ENCODE measurements around the gene C10orf120. TPM values are rescaled to one million over a fixed set of nuclear protein-coding genes. Genes with fewer than 3 reads are reported as not detected.

The C10orf120 gene
- total RNA-seq, 4 donors from 2014 or later = not detected

DNA sequence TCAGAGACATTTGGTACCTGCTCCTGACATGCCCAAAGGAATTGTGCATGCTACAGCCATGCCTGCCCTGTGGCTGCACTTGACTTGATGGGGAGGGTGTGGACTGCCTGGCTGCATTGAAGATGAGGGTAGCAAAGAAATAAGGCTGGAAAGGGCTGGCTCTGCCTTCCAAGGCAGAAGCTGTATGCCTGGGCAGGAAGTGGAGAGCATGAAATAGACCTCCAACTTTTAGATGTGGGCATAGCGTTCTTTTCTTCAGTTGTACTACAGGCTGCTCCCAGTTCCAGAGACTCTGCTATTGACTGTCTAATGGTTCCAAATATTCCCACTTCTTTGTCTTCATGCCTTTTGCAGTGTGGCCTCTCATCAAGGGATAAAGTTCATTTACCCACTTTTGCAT, 3.0 kb downstream of the C10orf120 start:
- peaks cover 11% of the 10 kb centered on the region for H3K27me3 ChIP-seq
- H3K4me3 ChIP-seq = no peak overlapping the region
- no peak for TF ChIP-seq POLR2A (IDR thresholded peaks at IDR 0.05)
- TF ChIP-seq POLR2AphosphoS5 (IDR thresholded peaks at IDR 0.05) = no peak
- no peak for TF ChIP-seq EP300 (IDR thresholded peaks at IDR 0.05)
- TF ChIP-seq, protein P1, sequence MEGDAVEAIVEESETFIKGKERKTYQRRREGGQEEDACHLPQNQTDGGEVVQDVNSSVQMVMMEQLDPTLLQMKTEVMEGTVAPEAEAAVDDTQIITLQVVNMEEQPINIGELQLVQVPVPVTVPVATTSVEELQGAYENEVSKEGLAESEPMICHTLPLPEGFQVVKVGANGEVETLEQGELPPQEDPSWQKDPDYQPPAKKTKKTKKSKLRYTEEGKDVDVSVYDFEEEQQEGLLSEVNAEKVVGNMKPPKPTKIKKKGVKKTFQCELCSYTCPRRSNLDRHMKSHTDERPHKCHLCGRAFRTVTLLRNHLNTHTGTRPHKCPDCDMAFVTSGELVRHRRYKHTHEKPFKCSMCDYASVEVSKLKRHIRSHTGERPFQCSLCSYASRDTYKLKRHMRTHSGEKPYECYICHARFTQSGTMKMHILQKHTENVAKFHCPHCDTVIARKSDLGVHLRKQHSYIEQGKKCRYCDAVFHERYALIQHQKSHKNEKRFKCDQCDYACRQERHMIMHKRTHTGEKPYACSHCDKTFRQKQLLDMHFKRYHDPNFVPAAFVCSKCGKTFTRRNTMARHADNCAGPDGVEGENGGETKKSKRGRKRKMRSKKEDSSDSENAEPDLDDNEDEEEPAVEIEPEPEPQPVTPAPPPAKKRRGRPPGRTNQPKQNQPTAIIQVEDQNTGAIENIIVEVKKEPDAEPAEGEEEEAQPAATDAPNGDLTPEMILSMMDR (IDR thresholded peaks at IDR 0.05) = no peak
- 89% methylated on average over 1 of the region's 1 CpG for WGBS
- no peak for DNase-seq (ENCODE audit: low spot score in 2 of 2)
- H3K36me3 ChIP-seq = no peaks in the 10 kb centered on the region
- H3K4me1 ChIP-seq = no peaks in the 10 kb centered on the region
- H3K9me3 ChIP-seq = no peaks in the 10 kb centered on the region
- no peak overlapping the region for H3K27ac ChIP-seq

DNA sequence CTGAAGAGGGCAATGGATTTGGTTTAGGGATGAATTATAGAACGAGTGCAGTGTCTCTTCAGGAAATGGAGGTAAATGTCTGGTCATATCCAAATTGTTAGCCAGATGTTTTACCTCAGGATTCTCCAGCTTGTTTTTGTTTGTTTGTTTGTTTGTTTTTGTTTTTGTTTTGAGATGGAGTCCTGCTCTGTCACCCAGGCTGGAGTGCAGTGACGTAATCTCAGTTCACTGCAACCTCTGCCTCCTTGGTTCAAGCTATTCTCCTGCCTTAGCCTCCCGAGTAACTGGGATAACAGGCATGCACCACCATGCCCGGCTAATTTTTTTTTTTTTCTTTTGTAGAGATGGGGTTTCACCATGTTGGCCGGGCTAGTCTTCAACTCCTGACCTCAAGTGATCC, 6.9 kb downstream of the C10orf120 start:
- DNase-seq (ENCODE audit: low spot score in 2 of 2) = no peak
- WGBS = 87% methylated on average over 5 of the region's 5 CpGs
- no peaks in the 10 kb centered on the region for H3K9me3 ChIP-seq
- H3K36me3 ChIP-seq = no peaks in the 10 kb centered on the region
- no peak overlapping the region for H3K4me3 ChIP-seq
- TF ChIP-seq POLR2A (IDR thresholded peaks at IDR 0.05) (no peak), EP300 (IDR thresholded peaks at IDR 0.05) (no peak), POLR2AphosphoS5 (IDR thresholded peaks at IDR 0.05) (no peak)
- TF ChIP-seq, protein P1 (IDR thresholded peaks at IDR 0.05) = no peak
- H3K27ac ChIP-seq = no peak overlapping the region
- H3K27me3 ChIP-seq = peaks cover 11% of the 10 kb centered on the region
- no peaks in the 10 kb centered on the region for H3K4me1 ChIP-seq

DNA sequence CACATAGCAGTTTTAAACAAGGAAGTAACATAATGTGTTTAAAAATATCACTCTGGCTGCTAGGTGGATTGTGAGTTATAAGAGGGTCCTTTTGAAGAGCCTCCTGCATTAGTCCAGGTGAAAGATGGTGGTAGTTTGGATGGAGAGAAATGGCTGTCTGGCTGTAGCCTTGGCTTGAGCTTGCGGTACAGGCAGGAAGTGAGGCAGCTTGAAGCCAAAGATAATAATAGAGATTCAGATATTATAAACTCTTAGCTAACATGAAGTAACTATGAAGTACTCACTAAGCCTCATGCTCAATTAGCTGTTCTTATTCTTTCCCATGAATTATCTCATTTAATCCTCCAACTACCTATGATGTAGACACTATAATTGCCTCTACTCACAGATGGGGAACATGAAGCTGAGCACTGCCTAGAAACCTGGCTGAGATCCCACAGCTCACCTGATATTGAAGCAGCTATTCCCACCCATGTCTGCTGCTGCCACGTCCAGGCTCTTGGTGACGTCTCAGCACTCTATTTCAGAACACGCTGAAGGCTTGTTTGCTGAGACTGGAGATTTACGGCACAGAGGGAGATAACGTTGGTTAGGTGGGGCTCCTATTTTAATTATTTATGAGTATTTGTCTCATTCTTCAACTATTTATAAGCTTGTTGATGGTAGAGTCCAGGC, 10.4 kb downstream of the C10orf120 start:
- DNase-seq (ENCODE audit: low spot score in 2 of 2) = no peak
- H3K9me3 ChIP-seq = no peaks in the 10 kb centered on the region
- no peaks in the 10 kb centered on the region for H3K36me3 ChIP-seq
- 51% methylated on average over 6 of the region's 6 CpGs for WGBS
- peaks cover 12% of the 10 kb centered on the region for H3K27me3 ChIP-seq
- TF ChIP-seq EP300 (IDR thresholded peaks at IDR 0.05) (no peak), POLR2AphosphoS5 (IDR thresholded peaks at IDR 0.05) (no peak), POLR2A (IDR thresholded peaks at IDR 0.05) (no peak)
- TF ChIP-seq, protein P1 (IDR thresholded peaks at IDR 0.05) = no peak
- no peak overlapping the region for H3K27ac ChIP-seq
- H3K4me1 ChIP-seq = no peaks in the 10 kb centered on the region
- H3K4me3 ChIP-seq = no peak overlapping the region

DNA sequence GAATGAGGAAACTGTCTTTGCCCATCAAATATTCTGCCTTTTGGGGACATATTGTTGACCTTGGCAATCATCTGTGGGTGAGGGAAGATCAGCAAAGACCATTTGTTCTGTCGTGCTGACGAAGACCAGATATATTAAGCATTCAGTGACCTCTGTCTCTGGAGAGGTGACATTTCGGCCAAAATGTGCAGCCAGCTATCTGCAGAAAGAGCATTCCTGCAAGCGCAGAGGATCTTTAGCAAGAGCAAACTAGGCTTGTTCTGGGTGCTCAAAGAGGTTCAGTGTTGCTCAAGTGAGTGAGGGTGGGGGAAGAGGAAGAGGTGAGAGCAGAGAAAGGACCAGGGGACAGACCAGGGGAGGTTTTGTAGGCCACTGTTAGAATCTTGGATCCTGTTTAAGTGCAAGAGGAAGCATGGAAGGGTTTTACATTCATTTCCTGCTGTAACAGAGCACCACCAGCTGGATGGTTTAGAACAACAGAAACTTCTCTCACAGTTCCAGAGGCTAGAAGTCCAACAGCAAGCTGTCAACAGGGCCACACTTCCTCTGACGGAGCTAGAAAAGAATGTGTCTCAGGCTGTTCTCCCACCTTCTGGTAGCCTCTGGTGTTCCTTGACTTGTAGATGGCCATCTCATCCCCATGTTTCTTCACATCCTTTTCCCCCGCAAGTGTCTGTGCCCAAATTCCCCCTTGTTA, 11.2 kb downstream of the C10orf120 start:
- no peak overlapping the region for H3K27ac ChIP-seq
- H3K36me3 ChIP-seq = no peaks in the 10 kb centered on the region
- no peak overlapping the region for H3K4me3 ChIP-seq
- no peak for DNase-seq (ENCODE audit: low spot score in 2 of 2)
- no peaks in the 10 kb centered on the region for H3K9me3 ChIP-seq
- H3K27me3 ChIP-seq = peaks cover 19% of the 10 kb centered on the region
- H3K4me1 ChIP-seq = no peaks in the 10 kb centered on the region
- WGBS = 65% methylated on average over 6 of the region's 6 CpGs
- no peak for TF ChIP-seq POLR2A (IDR thresholded peaks at IDR 0.05)
- TF ChIP-seq EP300 (IDR thresholded peaks at IDR 0.05) = no peak
- TF ChIP-seq, protein P1 (IDR thresholded peaks at IDR 0.05) = no peak
- TF ChIP-seq POLR2AphosphoS5 (IDR thresholded peaks at IDR 0.05) = no peak

DNA sequence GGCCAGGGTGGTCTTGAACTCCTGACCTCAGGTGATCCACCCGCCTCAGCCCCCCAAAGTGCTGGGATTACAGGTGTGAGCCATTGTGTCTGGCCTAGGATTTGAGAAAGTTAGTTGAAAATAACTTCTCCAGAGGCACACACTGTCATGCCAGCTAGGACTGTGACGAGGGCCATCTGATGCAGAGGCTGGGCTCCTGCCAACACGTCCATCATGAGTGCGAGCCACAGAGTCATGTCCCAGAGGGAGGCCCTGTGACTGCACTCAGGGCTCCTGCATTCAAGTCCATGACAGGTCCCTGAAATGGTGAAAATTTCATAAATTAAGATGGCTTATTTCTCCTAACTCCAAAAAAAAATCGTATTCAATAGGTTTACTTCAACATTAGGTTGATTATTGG, 17.1 kb downstream of the C10orf120 start:
- no peak overlapping the region for H3K4me3 ChIP-seq

More for the DNA sequence above, 17.1 kb downstream of the C10orf120 start:
- TF ChIP-seq POLR2A (IDR thresholded peaks at IDR 0.05) = no peak
- TF ChIP-seq POLR2AphosphoS5 (IDR thresholded peaks at IDR 0.05) = no peak
- TF ChIP-seq EP300 (IDR thresholded peaks at IDR 0.05) = no peak
- TF ChIP-seq, protein P1 (IDR thresholded peaks at IDR 0.05) = no peak
- WGBS = 63% methylated on average over 5 of the region's 5 CpGs
- DNase-seq (ENCODE audit: low spot score in 2 of 2) = peak in 1 of 2 donors; percentile 31
- Histone ChIP-seq H3K36me3 (no peaks in the 10 kb centered on the region), H3K27me3 (peaks cover 26% of the 10 kb centered on the region), H3K9me3 (no peaks in the 10 kb centered on the region), H3K27ac (no peak overlapping the region), H3K4me1 (no peaks in the 10 kb centered on the region)

Data from suprapubic skin (tissue), 4 donors.